Neutrophil (primary cell): ENCODE data around the gene OFD1.

Experiments used
- H3K27ac ChIP-seq: fragments of 200-600 bp; sonication (generic); 2 replicates; pipeline ENCODE4 v1.5.1; 2016; ENCODE audit warnings: mild to moderate bottlenecking, moderate library complexity
- H3K27me3 ChIP-seq: fragments of 200-600 bp; sonication (generic); 2 replicates; pipeline ENCODE4 v1.6.0; 2016; ENCODE audit warnings: mild to moderate bottlenecking
- H3K36me3 ChIP-seq: fragments of 200-600 bp; sonication (generic); 2 replicates; pipeline ENCODE4 v1.5.1; 2017
- H3K4me1 ChIP-seq, 2 experiments: fragments of 200-600 bp in 1 of 2; sonication (generic) in 1 of 2; 1 replicate in 1 of 2; 2 replicates in 1 of 2; pipeline versions ENCODE4 v1.5.1 to v1.6.1; 2013 to 2016; ENCODE audit warnings: low read depth in 1 of 2, low read length in 1 of 2, mild to moderate bottlenecking in 1 of 2, moderate library complexity in 1 of 2; ENCODE audit not compliant: control insufficient read depth in 1 of 2, insufficient read depth in 1 of 2
- H3K4me3 ChIP-seq, 2 experiments: fragments of 200-600 bp in 1 of 2; sonication (generic) in 1 of 2; 1 replicate in 1 of 2; 2 replicates in 1 of 2; pipeline ENCODE4 v1.5.1; 2013 to 2016; ENCODE audit warnings: low read depth in 1 of 2, low read length in 1 of 2, mild to moderate bottlenecking in 1 of 2, moderate library complexity in 1 of 2
- H3K9me3 ChIP-seq: fragments of 200-600 bp; sonication (generic); 2 replicates; pipeline ENCODE4 v1.5.1; 2016
- TF ChIP-seq, protein P1 (sequence below): fragments of 200-600 bp; sonication (generic); IDR thresholded peaks from 2 replicates; pipeline ENCODE4 v1.5.1; 2016; ENCODE audit warnings: antibody characterized with exemption

OFD1 gene

DNA sequence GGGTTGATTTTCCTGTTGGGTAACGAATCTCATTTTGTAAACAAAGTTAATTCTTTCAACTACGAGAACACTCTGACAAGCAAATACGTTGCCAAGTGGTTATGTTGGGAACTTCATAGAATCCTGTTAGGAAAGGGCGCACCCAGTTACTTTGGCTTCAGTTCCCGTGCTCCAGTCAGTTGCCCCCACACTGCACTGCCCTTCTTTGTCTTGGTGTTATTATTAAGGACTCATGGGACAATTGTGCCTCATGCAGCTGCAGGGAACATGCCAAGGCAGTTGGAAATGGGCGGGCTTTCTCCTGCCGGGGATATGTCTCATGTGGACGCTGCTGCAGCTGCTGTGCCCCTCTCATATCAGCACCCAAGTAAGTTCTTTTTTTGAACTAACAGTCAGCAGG is 28.9 kb downstream of the OFD1 start:
- H3K9me3 ChIP-seq, result no peaks in the 10 kb centered on the region
- no peak overlapping the region for H3K4me3 ChIP-seq
- TF ChIP-seq, protein P1, sequence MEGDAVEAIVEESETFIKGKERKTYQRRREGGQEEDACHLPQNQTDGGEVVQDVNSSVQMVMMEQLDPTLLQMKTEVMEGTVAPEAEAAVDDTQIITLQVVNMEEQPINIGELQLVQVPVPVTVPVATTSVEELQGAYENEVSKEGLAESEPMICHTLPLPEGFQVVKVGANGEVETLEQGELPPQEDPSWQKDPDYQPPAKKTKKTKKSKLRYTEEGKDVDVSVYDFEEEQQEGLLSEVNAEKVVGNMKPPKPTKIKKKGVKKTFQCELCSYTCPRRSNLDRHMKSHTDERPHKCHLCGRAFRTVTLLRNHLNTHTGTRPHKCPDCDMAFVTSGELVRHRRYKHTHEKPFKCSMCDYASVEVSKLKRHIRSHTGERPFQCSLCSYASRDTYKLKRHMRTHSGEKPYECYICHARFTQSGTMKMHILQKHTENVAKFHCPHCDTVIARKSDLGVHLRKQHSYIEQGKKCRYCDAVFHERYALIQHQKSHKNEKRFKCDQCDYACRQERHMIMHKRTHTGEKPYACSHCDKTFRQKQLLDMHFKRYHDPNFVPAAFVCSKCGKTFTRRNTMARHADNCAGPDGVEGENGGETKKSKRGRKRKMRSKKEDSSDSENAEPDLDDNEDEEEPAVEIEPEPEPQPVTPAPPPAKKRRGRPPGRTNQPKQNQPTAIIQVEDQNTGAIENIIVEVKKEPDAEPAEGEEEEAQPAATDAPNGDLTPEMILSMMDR, result no peak
- H3K4me1 ChIP-seq, result peaks cover 28 to 30% of the 10 kb centered on the region in 2 experiments
- no peak overlapping the region for H3K27ac ChIP-seq
- peaks cover 13% of the 10 kb centered on the region for H3K36me3 ChIP-seq
- H3K27me3 ChIP-seq, result no peaks in the 10 kb centered on the region

DNA sequence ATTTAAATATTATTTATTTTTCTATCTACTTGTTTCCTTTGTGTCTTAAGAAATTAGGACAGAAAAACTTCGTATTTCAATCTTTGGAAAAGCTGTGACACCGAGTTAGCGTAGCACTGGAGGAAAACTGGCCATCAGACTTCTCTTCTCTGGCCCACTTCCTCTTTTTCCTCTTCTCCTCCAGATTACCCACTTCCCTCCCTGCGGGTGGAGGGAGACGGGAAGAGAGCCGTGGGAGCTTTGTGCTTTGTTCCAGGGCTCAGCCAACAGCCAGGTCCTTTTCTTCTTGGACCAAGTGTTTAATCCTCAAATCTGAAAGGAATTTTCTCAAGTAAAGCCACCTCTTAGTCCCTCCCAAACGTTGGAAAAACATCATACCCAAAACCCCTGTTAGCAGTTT is 29.7 kb downstream of the OFD1 start:
- H3K36me3 ChIP-seq, result peaks cover 19% of the 10 kb centered on the region
- no peaks in the 10 kb centered on the region for H3K27me3 ChIP-seq
- no peaks in the 10 kb centered on the region for H3K9me3 ChIP-seq
- peak overlapping the region; percentile 27 for H3K27ac ChIP-seq
- TF ChIP-seq, protein P1, result no peak
- H3K4me1 ChIP-seq, result peaks cover 21 to 22% of the 10 kb centered on the region in 2 experiments
- H3K4me3 ChIP-seq, result no peak overlapping the region

DNA sequence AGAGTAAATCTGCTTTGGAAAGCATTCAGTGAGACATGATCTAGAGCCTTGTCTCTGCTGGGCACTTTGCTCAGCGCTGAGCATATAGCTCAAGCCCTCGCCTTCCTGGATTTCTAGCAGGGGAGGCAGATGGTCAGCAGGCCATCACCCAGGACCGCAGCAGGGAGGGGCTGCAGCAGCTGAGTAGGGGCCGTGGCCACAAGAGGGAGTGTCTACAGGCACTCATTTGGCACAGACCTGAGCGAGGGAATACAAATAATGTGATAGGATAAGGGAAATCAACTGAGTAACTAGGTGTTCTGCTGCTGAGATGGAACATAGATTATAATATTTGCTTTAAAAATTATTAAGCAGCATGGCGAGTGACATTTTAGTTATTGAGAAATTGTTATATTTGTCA is 30.2 kb downstream of the OFD1 start:
- Histone ChIP-seq H3K36me3 (peaks cover 24% of the 10 kb centered on the region), H3K4me1 (peaks cover 16 to 17% of the 10 kb centered on the region in 2 experiments), H3K27ac (peak overlapping the region; percentile 27), H3K27me3 (no peaks in the 10 kb centered on the region), H3K4me3 (no peak overlapping the region), H3K9me3 (no peaks in the 10 kb centered on the region)
- TF ChIP-seq, protein P1, result no peak

DNA sequence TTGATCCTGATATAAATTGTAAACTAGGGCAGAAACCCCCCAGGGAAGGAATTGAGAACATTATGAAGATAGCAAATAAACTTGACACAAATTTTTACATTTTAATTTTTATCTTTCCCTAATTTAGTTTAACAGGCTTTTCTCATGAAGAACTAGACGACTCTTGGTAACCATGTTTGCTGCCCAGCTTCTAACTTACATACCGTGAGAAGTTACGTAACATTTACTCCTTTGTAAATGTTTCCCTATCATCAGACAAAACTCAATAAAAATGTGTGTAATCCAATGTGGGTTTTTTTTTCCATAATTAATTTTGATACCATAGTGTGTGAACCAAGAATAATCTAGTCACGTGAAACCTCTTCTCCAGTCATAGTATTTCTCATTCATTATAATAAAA is 34.4 kb downstream of the OFD1 start:
- peaks cover 44% of the 10 kb centered on the region for H3K36me3 ChIP-seq
- H3K4me1 ChIP-seq, result peaks cover 12% of the 10 kb centered on the region in 2 experiments
- TF ChIP-seq, protein P1, result no peak

DNA sequence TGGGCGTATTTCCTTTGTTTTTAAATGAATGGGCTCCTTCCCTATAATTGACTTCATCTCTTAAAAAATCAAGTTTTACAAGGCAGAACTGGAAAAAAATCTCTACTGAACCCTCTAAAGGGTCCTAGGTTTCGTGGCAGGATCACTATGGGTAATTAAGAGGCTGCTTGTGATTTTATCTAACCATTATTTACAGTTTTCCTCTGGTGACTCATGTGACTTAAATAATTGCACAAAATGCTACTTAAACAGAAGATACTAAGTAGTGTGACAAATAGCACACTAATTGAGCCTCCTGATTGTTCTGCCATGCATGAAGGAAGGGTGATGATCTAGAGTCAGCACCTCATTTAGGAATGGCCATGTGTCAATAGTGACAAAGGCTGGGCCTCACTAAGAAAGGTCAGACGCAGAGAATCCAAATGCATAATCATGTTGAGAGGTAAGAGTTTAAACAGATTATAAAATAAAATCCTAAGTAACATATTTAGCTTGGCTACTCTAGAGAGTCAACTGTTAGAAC is 35.5 kb downstream of the OFD1 start:
- H3K4me3 ChIP-seq, result no peak overlapping the region
- TF ChIP-seq, protein P1, result no peak
- H3K27ac ChIP-seq, result no peak overlapping the region
- H3K36me3 ChIP-seq, result peaks cover 54% of the 10 kb centered on the region
- peaks cover under 1 to 1% of the 10 kb centered on the region in 2 experiments for H3K4me1 ChIP-seq
- no peaks in the 10 kb centered on the region for H3K9me3 ChIP-seq
- no peaks in the 10 kb centered on the region for H3K27me3 ChIP-seq

More for the DNA sequence above, 34.4 kb downstream of the OFD1 start:
- Histone ChIP-seq H3K27me3 (no peaks in the 10 kb centered on the region), H3K27ac (no peak overlapping the region), H3K4me3 (no peak overlapping the region), H3K9me3 (no peaks in the 10 kb centered on the region)
